HG03066 (cell line): ENCODE results near the gene HAPSTR1.
"Not testable (repeated sequence)": the region's sequence is repeated elsewhere in the genome, so short reads cannot be mapped to it uniquely, and the experiment has no call there.

Experiments
- ATAC-seq: cut with Tn5 transposase; IDR thresholded peaks from one replicate; pipeline ENCODE4 v1.9.1; 2021; ENCODE audit warnings: low read depth; ENCODE audit not compliant: unreplicated experiment

HAPSTR1 gene

DNA sequence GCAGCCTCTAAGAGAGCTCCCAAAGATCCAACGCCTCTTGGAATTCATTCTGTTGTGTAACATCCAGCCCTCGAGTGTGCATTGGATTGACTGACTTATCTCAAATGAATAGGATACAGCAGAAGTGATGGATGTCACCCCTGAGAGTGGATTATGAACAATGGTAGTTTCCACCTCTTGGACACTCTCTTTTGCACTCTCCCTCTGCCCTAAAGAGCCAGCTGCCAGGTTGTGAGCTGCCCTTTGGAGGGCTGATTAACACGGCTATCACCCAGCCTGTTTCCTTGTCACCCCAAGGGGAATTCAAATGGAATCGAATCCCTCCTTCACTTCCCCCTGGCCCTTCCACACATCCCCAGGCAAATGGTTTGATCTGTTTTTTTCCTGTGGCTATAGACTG lies 21.2 kb upstream of the HAPSTR1 start:
- no peak for ATAC-seq

- ATAC-seq: no peak
These were observed 20.1 kb upstream of the HAPSTR1 start for GRCh38 chr16:9071377-9071776.

DNA sequence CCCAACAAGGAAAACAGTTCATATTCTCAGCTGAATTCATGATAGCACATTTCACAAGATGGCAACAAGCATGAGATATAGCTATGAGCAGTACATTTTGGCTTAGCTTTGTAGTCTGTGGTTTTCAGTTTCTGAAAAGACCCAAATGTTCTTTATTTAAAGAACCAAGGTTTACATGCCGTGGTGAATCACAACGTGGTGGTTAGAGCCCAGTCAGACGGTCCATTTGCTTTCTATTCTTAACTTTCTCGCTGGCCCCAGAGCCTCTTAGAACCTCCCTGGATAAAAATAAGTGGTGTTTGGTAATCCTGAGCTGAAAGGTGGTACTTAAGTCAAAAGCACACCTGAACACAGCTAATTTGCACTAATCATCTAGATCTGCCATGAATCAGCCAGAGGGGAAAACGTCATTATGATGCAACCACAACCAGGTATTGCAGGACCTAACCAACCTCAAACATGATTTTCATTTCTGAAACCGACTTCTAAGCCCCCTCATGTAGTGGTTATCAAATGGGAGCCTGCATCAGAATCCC lies 18.6 kb upstream of the HAPSTR1 start:
- peak; percentile 49 for ATAC-seq

GRCh38 chr16:9075299-9076071 lies 16.0 kb upstream of the HAPSTR1 start:
- no peak for ATAC-seq

DNA sequence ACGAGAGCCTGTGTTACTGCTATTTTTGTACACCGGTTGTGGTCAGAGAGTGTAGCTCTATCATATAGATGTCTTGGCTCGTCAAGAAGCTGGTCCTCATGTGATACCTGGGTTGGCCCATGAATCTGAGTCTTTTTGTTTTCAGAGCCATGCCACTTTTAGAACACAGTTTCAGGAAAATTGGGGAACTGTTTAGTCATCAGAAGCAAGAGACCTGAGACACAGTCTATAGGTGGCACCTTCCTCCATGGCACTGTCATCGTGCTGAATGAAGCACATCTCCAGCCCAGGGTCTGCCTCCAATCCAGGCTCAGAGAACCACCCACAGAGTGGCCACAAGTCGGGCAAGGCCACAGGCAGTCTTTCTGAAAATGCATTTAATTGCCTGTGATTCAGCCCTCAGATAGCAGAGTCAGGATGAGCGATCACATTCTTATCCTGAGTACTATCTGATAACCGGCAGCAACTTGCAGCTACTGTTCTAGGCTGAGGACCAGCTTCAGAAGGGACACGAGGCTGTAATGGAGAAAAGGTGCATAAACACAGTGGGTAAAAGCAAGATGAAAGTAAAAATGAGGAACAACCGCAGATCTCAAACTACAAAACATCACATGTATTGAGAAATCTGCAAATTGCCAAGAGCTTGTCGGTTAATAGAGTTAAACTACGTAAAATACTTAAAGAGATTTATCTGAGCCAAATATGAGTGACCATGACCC lies 14.2 kb upstream of the HAPSTR1 start:
- ATAC-seq: no peak

DNA sequence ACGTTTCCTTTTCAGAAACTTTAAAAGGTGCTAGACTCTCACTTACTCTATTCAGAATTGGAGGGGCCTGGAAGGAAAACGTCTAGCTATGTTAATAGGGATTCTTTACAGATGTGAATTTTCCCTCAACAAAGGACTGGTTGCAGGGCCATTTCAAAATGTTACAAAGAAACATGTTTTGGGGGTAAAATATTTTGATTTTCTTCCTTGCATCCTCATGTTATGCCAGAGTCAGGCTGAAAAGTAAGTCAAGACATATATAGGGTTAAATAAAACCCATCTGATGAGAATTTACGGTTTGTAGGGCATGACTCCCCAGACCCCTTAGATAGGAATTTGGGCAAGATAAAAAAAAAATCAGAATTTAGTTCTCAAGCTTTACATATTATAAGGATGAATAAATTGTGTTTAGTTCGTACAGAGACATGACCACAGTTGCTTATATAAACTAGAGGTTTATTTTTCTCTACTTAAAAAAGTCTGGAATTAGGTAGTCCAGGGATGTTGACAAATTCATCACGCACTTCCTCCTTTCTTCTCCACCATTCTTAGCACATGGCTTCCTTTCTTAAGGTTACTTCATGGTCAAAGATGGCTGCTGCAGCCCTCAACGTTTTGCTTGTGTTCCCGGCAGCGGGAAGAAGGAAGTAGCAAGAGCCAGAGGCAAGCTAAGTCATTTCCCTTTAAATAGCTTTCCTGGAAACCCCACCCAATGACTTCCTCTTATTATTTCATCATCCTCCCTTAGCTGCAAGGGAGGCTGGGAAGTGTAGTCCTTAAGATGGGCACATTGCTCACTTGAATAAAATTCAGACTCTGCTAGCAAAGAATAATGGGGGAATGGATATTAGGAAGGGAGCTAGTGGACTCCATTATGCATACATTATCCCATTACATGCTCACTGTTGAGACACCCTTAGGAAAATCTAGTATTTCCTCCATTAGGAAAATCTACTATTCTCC lies 12.7 kb upstream of the HAPSTR1 start:
- ATAC-seq: not testable (repeated sequence)

- no peak for ATAC-seq
These were observed 12.0 kb upstream of the HAPSTR1 start for GRCh38 chr16:9079430-9079812.

DNA sequence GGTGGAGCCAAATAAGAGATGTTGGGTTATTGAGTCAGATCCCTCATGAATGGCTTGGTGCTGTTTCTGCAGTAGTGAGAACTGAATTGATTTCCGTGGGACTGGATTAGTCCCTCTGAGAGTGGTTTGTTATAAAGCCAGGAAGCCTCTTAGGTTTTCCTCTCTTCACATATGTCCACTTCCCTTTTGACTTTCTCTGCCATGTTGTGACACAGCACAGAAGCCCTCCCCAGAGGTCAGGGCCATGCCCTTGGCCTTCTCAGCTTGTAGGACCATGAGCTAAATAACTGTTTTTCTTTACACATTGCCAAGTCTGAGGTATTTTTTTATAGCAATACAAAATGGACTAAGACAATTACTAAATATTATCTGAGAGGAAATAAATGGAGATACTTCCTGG lies 10.3 kb upstream of the HAPSTR1 start:
- ATAC-seq: no peak

- ATAC-seq: no peak
These were observed 9.6 kb upstream of the HAPSTR1 start for GRCh38 chr16:9081843-9082242.

GRCh38 chr16:9082422-9082821 lies 9.0 kb upstream of the HAPSTR1 start:
- no peak for ATAC-seq

DNA sequence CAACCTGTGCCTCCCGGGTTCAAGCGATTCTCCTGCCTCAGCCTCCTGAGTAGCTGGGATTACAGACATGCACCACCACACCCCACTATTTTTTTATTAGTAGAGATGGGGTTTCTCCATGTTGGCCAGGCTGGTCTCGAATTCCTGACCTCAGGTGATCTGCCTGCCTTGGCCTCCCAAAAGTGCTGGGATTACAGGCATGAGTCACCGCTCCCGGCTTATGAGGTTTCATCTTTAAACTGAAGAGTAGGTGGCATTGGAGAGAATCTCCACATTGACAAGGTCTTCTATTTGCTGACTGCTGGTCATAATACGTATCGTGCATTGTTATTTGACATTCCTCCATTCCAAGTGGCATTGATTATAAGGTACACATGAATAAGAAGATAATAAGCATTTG lies 3.7 kb upstream of the HAPSTR1 start:
- ATAC-seq: not testable (repeated sequence)

- no peak for ATAC-seq
These were observed 2.6 kb upstream of the HAPSTR1 start for GRCh38 chr16:9088848-9089247.

GRCh38 chr16:9089660-9090059 lies 1.8 kb upstream of the HAPSTR1 start:
- no peak for ATAC-seq

DNA sequence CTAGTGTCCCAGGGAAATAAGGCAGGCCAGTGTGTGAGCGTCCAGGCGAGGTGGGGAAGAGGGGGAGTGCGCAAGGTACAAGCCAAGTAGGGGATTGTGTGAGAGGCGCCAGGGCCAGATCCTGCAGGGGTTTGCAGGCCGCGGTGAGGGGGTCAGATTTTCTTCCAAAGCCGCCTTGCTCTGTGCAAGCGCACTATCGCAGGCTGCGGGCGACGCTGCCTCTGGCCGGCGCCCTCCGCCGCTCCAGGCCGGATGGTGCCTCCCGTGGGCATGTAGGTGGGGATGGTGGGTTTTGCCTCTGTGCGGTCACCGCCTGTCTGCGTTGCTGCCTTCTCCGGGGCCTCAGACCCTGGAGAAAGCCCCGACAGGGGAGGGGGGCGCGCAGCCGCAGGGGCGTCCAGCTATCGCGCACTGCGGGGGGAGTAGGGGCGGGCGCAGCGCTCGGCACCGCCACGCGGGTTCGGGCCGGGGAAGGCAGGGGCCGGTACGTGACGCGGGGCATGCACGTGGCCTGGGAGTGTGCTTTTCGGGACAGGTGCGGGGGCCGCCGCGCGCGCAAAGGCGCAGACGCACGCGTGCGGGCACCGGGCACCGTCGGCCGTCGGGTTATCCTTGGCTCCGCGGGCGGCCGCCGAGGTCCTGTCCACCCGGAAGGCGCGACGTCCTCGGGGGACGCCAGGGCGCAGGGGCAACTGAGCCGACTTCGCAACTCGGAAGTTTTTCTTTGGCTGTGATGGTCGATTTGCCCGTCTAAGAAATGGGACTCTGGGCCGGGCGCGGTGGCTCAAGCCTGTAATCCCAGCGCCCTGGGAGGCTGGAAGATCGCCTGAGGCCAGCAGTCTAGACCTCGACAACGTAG lies 1.1 kb upstream of the HAPSTR1 start:
- ATAC-seq: no peak

DNA sequence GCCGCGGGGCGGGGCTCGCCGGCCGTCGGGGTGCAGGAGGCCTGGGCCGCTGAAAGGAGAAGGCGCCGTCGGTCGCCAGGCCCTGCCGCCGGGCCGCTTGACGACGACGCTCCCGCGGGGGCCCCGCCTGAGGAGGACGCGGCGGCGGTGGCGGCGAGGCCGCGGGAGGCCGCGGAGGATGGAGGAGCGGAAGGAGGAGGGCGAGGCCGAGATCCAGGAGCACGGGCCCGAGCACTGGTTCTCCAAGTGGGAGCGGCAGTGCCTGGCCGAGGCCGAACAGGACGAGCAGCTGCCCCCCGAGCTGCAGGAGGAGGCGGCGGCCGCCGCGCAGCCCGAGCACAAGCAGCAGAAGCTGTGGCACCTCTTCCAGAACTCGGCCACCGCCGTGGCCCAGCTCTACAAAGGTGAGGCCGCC lies 430 bp downstream of the HAPSTR1 start:
- ATAC-seq: no peak

- ATAC-seq: no peak
These were observed 986 bp downstream of the HAPSTR1 start for GRCh38 chr16:9092282-9092977.

DNA sequence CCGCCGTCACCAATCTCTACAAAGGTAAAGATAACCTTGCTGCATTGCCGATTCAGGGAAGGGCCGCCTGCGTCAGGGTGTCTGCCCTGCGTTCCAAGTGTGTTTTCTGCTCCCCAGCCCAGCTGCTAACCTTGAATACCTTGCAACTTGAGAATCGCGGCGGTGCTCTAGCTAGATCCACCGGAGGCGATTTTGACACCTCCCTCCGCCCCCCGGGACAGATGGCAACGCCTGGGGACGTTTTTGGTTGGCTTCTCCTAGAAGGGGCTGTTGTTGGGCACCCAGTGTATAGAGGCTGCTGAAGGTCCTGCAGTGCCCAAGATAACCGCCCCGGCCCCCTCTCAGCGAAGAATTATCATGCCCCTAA lies 1.5 kb downstream of the HAPSTR1 start:
- ATAC-seq: no peak

DNA sequence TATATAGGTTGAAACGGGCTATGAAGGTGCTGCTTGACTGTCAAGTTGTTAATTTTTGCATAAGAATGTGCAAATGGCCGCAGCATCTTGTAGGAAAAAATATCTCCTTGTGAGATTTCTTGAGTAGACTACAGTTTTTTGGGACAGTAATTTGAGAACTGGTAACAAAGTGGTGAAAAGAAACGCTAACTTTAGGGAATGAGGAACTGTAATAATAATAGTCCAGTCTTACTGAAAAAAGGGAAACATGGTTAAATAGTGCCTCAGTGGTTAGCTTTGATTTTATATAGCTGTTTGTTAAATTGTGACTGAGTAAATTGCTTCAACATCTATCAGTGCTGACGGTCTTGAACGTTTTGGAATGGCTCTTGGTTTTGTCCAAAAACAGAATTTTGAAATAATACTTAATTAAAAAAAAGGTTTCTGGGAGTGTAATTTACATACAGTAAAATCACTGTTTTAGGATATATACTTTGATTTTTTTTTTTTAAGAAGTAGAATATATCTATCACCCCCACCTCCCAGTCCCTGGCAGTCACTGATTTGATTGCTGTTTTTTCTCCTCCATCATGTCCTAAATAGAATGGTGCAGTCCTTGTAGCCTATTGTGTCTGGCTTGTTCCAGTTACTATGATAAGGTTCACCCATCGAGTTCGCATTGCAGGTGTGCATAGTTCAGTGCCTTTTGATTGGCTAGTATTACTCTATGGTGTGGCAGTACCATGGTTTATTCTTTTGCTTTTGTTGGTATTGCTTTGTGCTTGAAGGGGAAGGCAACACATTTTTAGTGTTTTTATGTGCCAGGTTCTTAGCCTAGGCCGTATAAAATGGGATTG lies 2.8 kb downstream of the HAPSTR1 start:
- ATAC-seq: no peak
